Osteocyte (in vitro differentiated cells): ENCODE measurements around the gene QPCTL. TPM values are rescaled to one million over a fixed set of nuclear protein-coding genes. Genes with fewer than 3 reads are reported as not detected.
"Not testable (repeated sequence)": the region's sequence is repeated elsewhere in the genome, so short reads cannot be mapped to it uniquely, and the experiment has no call there.

Experiments used
- DNase-seq: peaks from one replicate; pipeline ENCODE4 v3.0.0; 2021; ENCODE audit warnings: mixed read lengths; ENCODE audit not compliant: unreplicated experiment; ENCODE audit errors: extremely low spot score
- H3K27ac Mint-ChIP-seq: one replicate; pipeline ENCODE4 v1.8.0; 2021; ENCODE audit warnings: mild to moderate bottlenecking, mixed read lengths; ENCODE audit not compliant: unreplicated experiment
- H3K27me3 Mint-ChIP-seq: one replicate; pipeline ENCODE4 v1.8.0; 2021; ENCODE audit warnings: mixed read lengths; ENCODE audit not compliant: unreplicated experiment
- H3K36me3 Mint-ChIP-seq: one replicate; pipeline ENCODE4 v1.8.0; 2021; ENCODE audit warnings: mixed read lengths; ENCODE audit not compliant: unreplicated experiment
- H3K4me1 Mint-ChIP-seq: one replicate; pipeline ENCODE4 v1.8.0; 2021; ENCODE audit warnings: mixed read lengths; ENCODE audit not compliant: unreplicated experiment
- H3K4me3 Mint-ChIP-seq: one replicate; pipeline ENCODE4 v1.8.0; 2021; ENCODE audit warnings: mild to moderate bottlenecking, moderate library complexity, mixed read lengths; ENCODE audit not compliant: unreplicated experiment
- H3K9me3 Mint-ChIP-seq: one replicate; pipeline ENCODE4 v1.8.0; 2021; ENCODE audit warnings: mixed read lengths; ENCODE audit not compliant: unreplicated experiment
- total RNA-seq: library from RNA; stranded (reverse); gene quantifications from 2 replicates; pipeline ENCODE4 v1.2.1, GENCODE V29; 2021
- TF ChIP-seq, protein P1 (sequence below): fragments of 200-600 bp; sonication (generic); IDR thresholded peaks from 2 replicates; pipeline ENCODE4 v1.5.0; 2021; ENCODE audit warnings: antibody characterized with exemption, mild to moderate bottlenecking, moderate library complexity

QPCTL gene
- total RNA-seq, 1 donor from 2014 or later, result 14.0 TPM

- peak overlapping the region; percentile 100 for H3K27ac Mint-ChIP-seq
- no peaks in the 10 kb centered on the region for H3K27me3 Mint-ChIP-seq
- TF ChIP-seq, protein P1, sequence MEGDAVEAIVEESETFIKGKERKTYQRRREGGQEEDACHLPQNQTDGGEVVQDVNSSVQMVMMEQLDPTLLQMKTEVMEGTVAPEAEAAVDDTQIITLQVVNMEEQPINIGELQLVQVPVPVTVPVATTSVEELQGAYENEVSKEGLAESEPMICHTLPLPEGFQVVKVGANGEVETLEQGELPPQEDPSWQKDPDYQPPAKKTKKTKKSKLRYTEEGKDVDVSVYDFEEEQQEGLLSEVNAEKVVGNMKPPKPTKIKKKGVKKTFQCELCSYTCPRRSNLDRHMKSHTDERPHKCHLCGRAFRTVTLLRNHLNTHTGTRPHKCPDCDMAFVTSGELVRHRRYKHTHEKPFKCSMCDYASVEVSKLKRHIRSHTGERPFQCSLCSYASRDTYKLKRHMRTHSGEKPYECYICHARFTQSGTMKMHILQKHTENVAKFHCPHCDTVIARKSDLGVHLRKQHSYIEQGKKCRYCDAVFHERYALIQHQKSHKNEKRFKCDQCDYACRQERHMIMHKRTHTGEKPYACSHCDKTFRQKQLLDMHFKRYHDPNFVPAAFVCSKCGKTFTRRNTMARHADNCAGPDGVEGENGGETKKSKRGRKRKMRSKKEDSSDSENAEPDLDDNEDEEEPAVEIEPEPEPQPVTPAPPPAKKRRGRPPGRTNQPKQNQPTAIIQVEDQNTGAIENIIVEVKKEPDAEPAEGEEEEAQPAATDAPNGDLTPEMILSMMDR, result no peak
- H3K36me3 Mint-ChIP-seq, result peaks cover 11% of the 10 kb centered on the region
- no peaks in the 10 kb centered on the region for H3K9me3 Mint-ChIP-seq
- H3K4me3 Mint-ChIP-seq, result peak overlapping the region; percentile 96
- DNase-seq, result no peak
- peaks cover 36% of the 10 kb centered on the region for H3K4me1 Mint-ChIP-seq
Measured at GRCh38 chr19:45717983-45718650, 25.7 kb downstream of the QPCTL start.

DNA sequence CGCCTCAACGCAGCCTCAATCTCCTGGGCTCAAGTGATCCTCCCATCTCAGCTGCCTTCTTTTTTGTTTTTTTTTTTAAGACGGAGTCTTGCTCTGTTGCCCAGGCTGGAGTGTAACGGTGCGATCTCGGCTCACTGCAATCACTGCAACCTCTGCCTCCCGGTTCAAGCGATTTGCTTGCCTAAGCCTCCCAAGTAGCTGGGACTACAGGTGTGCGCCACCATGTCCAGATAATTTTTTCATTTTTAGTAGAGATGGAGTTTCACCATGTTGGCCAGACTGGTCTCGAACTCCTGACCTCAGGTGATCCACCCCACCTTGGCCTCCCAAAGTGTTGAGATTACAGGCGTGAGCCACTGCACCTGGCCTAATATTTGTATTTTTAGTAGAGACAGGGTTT, 27.6 kb downstream of the QPCTL start:
- H3K36me3 Mint-ChIP-seq, result peaks cover 11% of the 10 kb centered on the region
- peaks cover 41% of the 10 kb centered on the region for H3K4me1 Mint-ChIP-seq
- not testable (repeated sequence) for H3K27me3 Mint-ChIP-seq, DNase-seq, H3K9me3 Mint-ChIP-seq, H3K27ac Mint-ChIP-seq, H3K4me3 Mint-ChIP-seq

GRCh38 chr19:45728683-45729082, 36.2 kb downstream of the QPCTL start:
- not testable (repeated sequence) for H3K9me3 Mint-ChIP-seq, H3K27me3 Mint-ChIP-seq, H3K36me3 Mint-ChIP-seq, H3K27ac Mint-ChIP-seq, DNase-seq, H3K4me3 Mint-ChIP-seq
- H3K4me1 Mint-ChIP-seq, result peaks cover 20% of the 10 kb centered on the region

GRCh38 chr19:45729800-45730290, 37.4 kb downstream of the QPCTL start:
- Mint-ChIP-seq H3K27ac (peak overlapping the region; percentile 78), H3K27me3 (no peaks in the 10 kb centered on the region), H3K4me3 (peak overlapping the region; percentile 90), H3K36me3 (no peaks in the 10 kb centered on the region), H3K9me3 (no peaks in the 10 kb centered on the region), H3K4me1 (peaks cover 16% of the 10 kb centered on the region)
- TF ChIP-seq, protein P1, result no peak
- DNase-seq, result no peak

GRCh38 chr19:45730368-45731288, 38.2 kb downstream of the QPCTL start, which contains the start of gene FBXO46:
Gene FBXO46, minus strand, starts transcription at chr19:45730896. Its CDS starts 17,401 bp downstream, at chr19:45713495.
- Mint-ChIP-seq H3K27me3 (no peaks in the 10 kb centered on the region), H3K9me3 (no peaks in the 10 kb centered on the region), H3K4me3 (peak within 1 kb of the TSS; percentile 90), H3K27ac (peak within 1 kb of the TSS; percentile 78), H3K4me1 (peaks cover 16% of the 10 kb centered on the region), H3K36me3 (no peaks in the 10 kb centered on the region)
- TF ChIP-seq, protein P1, result no peak
- DNase-seq, result peak; percentile 99
